GM23338 (cell line): ENCODE data around the gene NUP50. TPM values are rescaled to one million over a fixed set of nuclear protein-coding genes. Genes with fewer than 3 reads are reported as not detected.

ENCODE experiments used
- CTCF ChIP-seq, 2 experiments: fragments of 200-600 bp in 1 of 2; sonication (generic) in 1 of 2; conservative IDR thresholded peaks; 2 replicates each; pipeline versions ENCODE4 v1.5.1 to v1.6.1; 2016 to 2017; ENCODE audit warnings: antibody characterized with exemption in 2 of 2, low read depth in 2 of 2, mild to moderate bottlenecking in 2 of 2, moderate library complexity in 1 of 2
- ETS1 ChIP-seq: IDR thresholded peaks from 2 replicates; pipeline ENCODE4 v1.6.1; 2016; ENCODE audit warnings: antibody characterized with exemption
- EZH2phosphoT487 ChIP-seq: fragments of 200-600 bp; sonication (generic); IDR thresholded peaks from one replicate; pipeline ENCODE4 v1.8.1; 2018; ENCODE audit warnings: antibody characterized with exemption; ENCODE audit not compliant: unreplicated experiment
- JUNB ChIP-seq: IDR thresholded peaks from one replicate; pipeline ENCODE4 v1.6.1; 2016; ENCODE audit warnings: antibody characterized with exemption; ENCODE audit not compliant: unreplicated experiment
- NANOG ChIP-seq: IDR thresholded peaks from 2 replicates; pipeline ENCODE4 v1.6.1; 2016; ENCODE audit warnings: antibody characterized with exemption, borderline replicate concordance
- REST ChIP-seq: IDR thresholded peaks from one replicate; pipeline ENCODE4 v1.6.1; 2018; ENCODE audit warnings: antibody characterized with exemption; ENCODE audit not compliant: unreplicated experiment
- STAT1 ChIP-seq: IDR thresholded peaks from one replicate; pipeline ENCODE4 v1.6.1; 2016; ENCODE audit warnings: antibody characterized with exemption; ENCODE audit not compliant: unreplicated experiment
- ZNF114 ChIP-seq: fragments of 250-450 bp; sonication (Bioruptor Pico); IDR thresholded peaks from 2 replicates; pipeline ENCODE4 v1.5.0; 2020; ENCODE audit warnings: mild to moderate bottlenecking, moderate library complexity
- ZNF331 ChIP-seq: fragments of 250-450 bp; sonication (Bioruptor Pico); IDR thresholded peaks from 2 replicates; pipeline ENCODE4 v1.5.0; 2020; ENCODE audit warnings: low read depth, mild to moderate bottlenecking, moderate library complexity
- ZNF462 ChIP-seq: fragments of 250-450 bp; sonication (Bioruptor Pico); IDR thresholded peaks from 2 replicates; pipeline ENCODE4 v1.5.0; 2020; ENCODE audit warnings: mild to moderate bottlenecking, moderate library complexity
- polyA plus RNA-seq: library from polyadenylated mRNA; unstranded; fragments of >200 nt; fragmentation: Nextera tagmentation; extraction: Ambion mirVana; gene quantifications from 2 replicates; pipeline ENCODE4 v1.2.1, GENCODE V29; 2016
- total RNA-seq: library from RNA; depleted of rRNA; stranded (reverse); fragments of >200 nt; shearing (Covaris generic); gene quantifications from 2 replicates; pipeline ENCODE4 v1.2.3, GENCODE V29; 2014

NUP50 gene
- total and polyA plus RNA-seq, 2 experiments from 2014 or later: 45.9 to 96.6 TPM

- TF ChIP-seq ZNF462 (no peak), STAT1 (no peak), REST (no peak), ZNF331 (CRISPR knock-in tag) (no peak), ETS1 (no peak), JUNB (no peak), CTCF (conservative IDR thresholded peaks at IDR 0.05; ENCODE audit: low read depth in 2 of 2) (no peak), NANOG (no peak), EZH2phosphoT487 (no peak), ZNF114 (CRISPR knock-in tag) (no peak)
Measured at GRCh38 chr22:45223304-45224117, 59.8 kb downstream of the NUP50 start (continued).
